Thymus (tissue), 11 donors: ENCODE results near the gene TGFBR3L. TPM values are rescaled to one million over a fixed set of nuclear protein-coding genes. Genes with fewer than 3 reads are reported as not detected.

Experiments used
- DNase-seq, 9 donors: peaks; one replicate each; pipeline ENCODE4 v3.0.0-alpha.2; 2013; ENCODE audit warnings: low spot score in 9 of 9, low read depth in 6 of 9, missing footprints in 1 of 9
- H3K27ac ChIP-seq, 2 donors: one replicate each; pipeline ENCODE4 v1.5.1; 2013; ENCODE audit warnings: control low read depth in 1 of 2, low read depth in 1 of 2, low read length in 1 of 2, mild to moderate bottlenecking in 1 of 2, moderate library complexity in 1 of 2
- H3K27me3 ChIP-seq, 2 donors: one replicate each; pipeline ENCODE4 v1.5.1; 2013; ENCODE audit warnings: low read length in 1 of 2; ENCODE audit not compliant: control insufficient read depth in 2 of 2, insufficient read depth in 1 of 2
- H3K36me3 ChIP-seq, 2 donors: one replicate each; pipeline ENCODE4 v1.5.1; 2013; ENCODE audit warnings: low read length in 1 of 2, mild to moderate bottlenecking in 1 of 2, moderate library complexity in 1 of 2; ENCODE audit not compliant: control insufficient read depth in 2 of 2, insufficient read depth in 2 of 2
- H3K4me1 ChIP-seq, 2 donors: one replicate each; pipeline ENCODE4 v1.5.1; 2013; ENCODE audit warnings: low read length in 2 of 2; ENCODE audit not compliant: control insufficient read depth in 2 of 2, insufficient read depth in 2 of 2
- H3K4me3 ChIP-seq, 2 donors: one replicate each; pipeline ENCODE4 v1.5.1; 2013; ENCODE audit warnings: low read length in 2 of 2, control low read depth in 1 of 2, mild to moderate bottlenecking in 1 of 2
- H3K9me3 ChIP-seq, 2 donors: one replicate each; pipeline ENCODE4 v1.5.1; 2013; ENCODE audit warnings: low read length in 1 of 2, mild to moderate bottlenecking in 1 of 2; ENCODE audit not compliant: control insufficient read depth in 2 of 2, insufficient read depth in 1 of 2
- WGBS: extraction: QIAGEN DNeasy Blood & Tissue Kit; methylation state at CpG from one replicate; pipeline ENCODE4 v1.1.7; 2013; 5-methylcytosine and 5-hydroxymethylcytosine counted together
- polyA plus RNA-seq: library from polyadenylated mRNA; stranded (reverse); fragments of 200-250 nt; gene quantifications from one replicate; pipeline ENCODE4 v1.2.3, GENCODE V29; 2013
- total RNA-seq: library from RNA; stranded (reverse); fragments of 120-200 nt; gene quantifications from one replicate; pipeline ENCODE4 v1.2.4, GENCODE V29; 2013
- donor health status: healthy.

The TGFBR3L gene
- total and polyA plus RNA-seq, 2 donors = 0.05 to 0.19 TPM

- no peak for DNase-seq
- no peak overlapping the region for H3K4me3 ChIP-seq
- peaks cover 0 to 5% of the 10 kb centered on the region in 2 donors for H3K9me3 ChIP-seq
- no peak overlapping the region for H3K27ac ChIP-seq
- WGBS = 96% methylated on average over 19 of the region's 19 CpGs
- peaks cover 13 to 25% of the 10 kb centered on the region in 2 donors for H3K4me1 ChIP-seq
- H3K27me3 ChIP-seq = peaks cover 0 to 6% of the 10 kb centered on the region in 2 donors
- peaks cover 39 to 54% of the 10 kb centered on the region in 2 donors for H3K36me3 ChIP-seq
These were observed 7.5 kb upstream of the TGFBR3L start for GRCh38 chr19:7907122-7907521.

- no peak overlapping the region for H3K4me3 ChIP-seq
- H3K27ac ChIP-seq = no peak overlapping the region
- H3K36me3 ChIP-seq = peaks cover 43 to 58% of the 10 kb centered on the region in 2 donors
- no peak for DNase-seq
- peaks cover 0 to 6% of the 10 kb centered on the region in 2 donors for H3K27me3 ChIP-seq
- peaks cover 13 to 23% of the 10 kb centered on the region in 2 donors for H3K4me1 ChIP-seq
- H3K9me3 ChIP-seq = peaks cover 1 to 5% of the 10 kb centered on the region in 2 donors
- WGBS = 96% methylated on average over 11 of the region's 11 CpGs
These were observed 7.1 kb upstream of the TGFBR3L start for GRCh38 chr19:7907544-7907943.

DNA sequence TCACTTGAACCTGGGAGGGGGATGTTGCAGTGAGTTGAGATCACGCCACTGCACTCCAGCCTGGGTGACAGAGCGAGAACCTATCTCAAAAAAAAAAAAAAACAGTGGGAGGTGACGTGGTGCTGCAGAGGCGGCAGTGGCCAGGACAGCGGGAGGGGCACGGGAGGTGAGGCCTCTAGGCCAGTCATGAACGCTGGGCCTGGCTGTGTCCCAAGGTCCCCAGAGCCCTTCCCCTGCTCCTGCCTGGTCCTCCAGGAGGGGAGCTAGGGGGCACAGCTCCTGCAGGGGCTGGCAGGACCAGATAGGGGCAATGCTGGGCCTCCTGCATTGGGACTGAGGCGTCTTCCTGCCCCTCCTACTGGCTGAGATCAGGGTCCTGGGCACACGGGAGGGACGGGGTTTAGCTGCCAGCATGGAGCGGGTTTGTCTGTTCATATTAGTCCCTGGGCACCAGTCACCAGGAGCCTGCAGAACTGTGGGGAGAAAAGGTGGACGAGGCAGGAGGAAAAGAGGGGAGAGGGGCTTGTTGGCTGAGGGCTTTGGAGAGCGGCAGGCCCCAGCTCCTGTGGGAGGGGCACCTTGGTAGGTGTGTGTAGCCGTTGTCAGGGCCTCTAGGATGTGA is 6.4 kb upstream of the TGFBR3L start:
- H3K4me3 ChIP-seq = no peak overlapping the region
- peaks cover 1 to 2% of the 10 kb centered on the region in 2 donors for H3K9me3 ChIP-seq
- WGBS = 95% methylated on average over 14 of the region's 14 CpGs
- peaks cover 9 to 17% of the 10 kb centered on the region in 2 donors for H3K4me1 ChIP-seq
- peaks cover 49 to 65% of the 10 kb centered on the region in 2 donors for H3K36me3 ChIP-seq
- no peak for DNase-seq
- peaks cover 0 to 3% of the 10 kb centered on the region in 2 donors for H3K27me3 ChIP-seq
- H3K27ac ChIP-seq = no peak overlapping the region

DNA sequence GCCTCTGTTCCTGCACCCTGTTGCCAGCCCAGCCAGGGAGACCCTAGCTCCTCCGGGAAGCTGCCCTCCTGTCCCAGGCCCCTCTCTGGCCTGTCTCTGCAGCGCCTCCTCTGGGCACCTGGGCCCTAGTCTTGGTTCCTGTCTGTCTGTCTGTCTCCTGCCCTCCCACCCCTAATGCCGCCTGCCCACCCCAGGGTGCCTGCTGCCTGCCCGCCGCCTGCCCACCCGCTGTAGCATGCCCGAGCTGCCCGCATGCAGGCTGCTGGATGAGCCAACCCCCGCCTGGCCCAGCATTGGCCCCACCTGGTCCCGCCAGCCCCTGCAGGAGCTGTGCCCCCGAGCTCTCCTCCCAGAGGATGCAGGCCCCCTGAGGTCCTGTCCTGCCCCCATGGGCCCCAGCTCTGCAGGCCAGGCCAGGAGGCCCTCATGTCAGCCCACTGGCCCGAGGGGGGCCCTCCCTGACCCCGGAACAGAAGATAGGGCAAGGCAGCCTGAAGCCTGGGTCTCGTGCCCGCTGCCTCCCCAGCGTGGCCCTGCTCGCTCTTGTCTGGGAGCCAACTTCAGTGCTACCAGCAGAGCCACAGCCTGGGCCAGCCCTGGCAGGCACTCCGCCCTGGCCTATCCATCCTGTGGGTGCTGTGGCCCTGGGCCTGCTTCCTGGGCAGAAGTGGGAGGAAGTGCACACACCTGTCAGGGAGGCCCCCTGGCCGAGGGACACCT is 5.7 kb upstream of the TGFBR3L start:
- Histone ChIP-seq H3K9me3 (peaks cover 0 to 1% of the 10 kb centered on the region in 2 donors), H3K27me3 (peaks cover 0 to 9% of the 10 kb centered on the region in 2 donors), H3K4me1 (peaks cover 9 to 15% of the 10 kb centered on the region in 2 donors), H3K27ac (no peak overlapping the region), H3K4me3 (no peak overlapping the region), H3K36me3 (peaks cover 50 to 68% of the 10 kb centered on the region in 2 donors)
- no peak for DNase-seq
- WGBS = 97% methylated on average over 19 of the region's 19 CpGs

DNA sequence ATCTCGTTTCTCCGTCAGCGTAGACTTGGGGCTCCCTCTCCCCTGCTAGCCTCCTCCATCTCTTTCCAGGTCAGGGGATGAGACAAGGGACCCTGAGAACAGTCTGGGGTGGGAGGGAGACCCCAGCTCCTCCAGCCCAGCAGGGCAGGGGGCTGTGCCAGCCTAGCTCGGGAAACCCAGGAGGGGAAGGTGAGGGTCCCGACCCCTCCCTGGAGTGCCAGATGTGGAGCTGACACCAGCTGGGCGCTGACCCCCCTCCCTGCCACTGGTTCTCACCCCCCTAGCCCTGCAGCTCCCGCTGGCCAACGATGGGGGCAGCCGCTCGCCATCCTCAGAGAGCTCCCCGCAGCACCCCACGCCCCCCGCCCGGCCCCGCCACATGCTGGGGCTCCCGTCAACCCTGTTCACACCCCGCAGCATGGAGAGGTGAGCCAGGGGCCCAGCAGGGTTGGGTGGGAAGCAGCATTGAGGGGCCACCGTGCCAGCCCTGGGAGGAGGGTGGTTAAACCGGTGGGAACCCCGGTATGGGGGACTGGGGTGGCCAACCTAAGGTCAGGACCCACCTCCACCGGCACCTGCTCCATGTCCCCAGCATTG is 5.1 kb upstream of the TGFBR3L start:
- Histone ChIP-seq H3K36me3 (peaks cover 50 to 68% of the 10 kb centered on the region in 2 donors), H3K9me3 (peaks cover 0 to 1% of the 10 kb centered on the region in 2 donors), H3K4me3 (no peak overlapping the region), H3K27ac (no peak overlapping the region), H3K27me3 (peaks cover 5 to 16% of the 10 kb centered on the region in 2 donors), H3K4me1 (peaks cover 6 to 11% of the 10 kb centered on the region in 2 donors)
- WGBS = 98% methylated on average over 21 of the region's 21 CpGs
- DNase-seq = no peak

- Histone ChIP-seq H3K4me1 (peaks cover 3% of the 10 kb centered on the region in 2 donors), H3K9me3 (peaks cover 0 to 1% of the 10 kb centered on the region in 2 donors), H3K27me3 (peaks cover 15 to 26% of the 10 kb centered on the region in 2 donors), H3K4me3 (no peak overlapping the region), H3K36me3 (peaks cover 50 to 68% of the 10 kb centered on the region in 2 donors), H3K27ac (no peak overlapping the region)
- DNase-seq = no peak
- WGBS = 98% methylated on average over 54 of the region's 54 CpGs
These were observed 4.1 kb upstream of the TGFBR3L start for GRCh38 chr19:7910321-7911161.

DNA sequence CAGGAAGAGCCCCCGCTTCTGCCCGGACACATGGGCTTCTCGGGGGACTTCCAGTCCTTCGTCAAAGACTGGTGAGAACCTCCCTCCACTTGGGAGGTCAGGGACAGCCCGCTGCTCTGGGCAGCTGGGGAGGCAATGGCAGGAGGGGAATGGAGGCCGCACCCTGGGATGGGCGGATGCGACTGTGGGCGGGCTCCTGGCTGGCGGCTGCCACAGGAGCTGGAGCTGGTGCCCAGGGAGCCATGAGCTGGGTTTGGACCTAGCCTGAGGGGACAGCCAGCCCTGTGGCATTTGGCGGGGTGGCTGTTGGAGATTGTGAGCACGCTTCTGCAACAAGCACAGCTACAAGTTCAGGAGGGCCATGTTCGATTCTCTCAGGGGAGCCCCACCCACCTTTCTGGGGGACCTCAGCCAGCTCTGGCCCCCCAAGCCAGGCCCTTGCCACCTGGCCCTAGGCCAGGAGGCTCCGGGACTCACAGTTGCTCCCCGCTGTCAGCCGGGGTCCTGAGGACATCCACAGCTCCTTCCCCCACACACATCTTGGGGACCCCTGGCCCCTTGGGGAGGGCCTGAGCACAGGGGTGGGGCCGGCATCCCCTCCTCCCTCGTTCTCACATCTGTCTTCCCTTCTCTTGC is 3.0 kb upstream of the TGFBR3L start:
- 93% methylated on average over 18 of the region's 18 CpGs for WGBS
- H3K4me1 ChIP-seq = peaks cover 3 to 10% of the 10 kb centered on the region in 2 donors
- no peak for DNase-seq
- H3K9me3 ChIP-seq = peaks cover 0 to 1% of the 10 kb centered on the region in 2 donors
- no peak overlapping the region for H3K4me3 ChIP-seq
- peaks cover 46 to 60% of the 10 kb centered on the region in 2 donors for H3K36me3 ChIP-seq
- H3K27me3 ChIP-seq = peaks cover 24 to 37% of the 10 kb centered on the region in 2 donors
- H3K27ac ChIP-seq = no peak overlapping the region

- H3K4me3 ChIP-seq = no peak overlapping the region
- H3K4me1 ChIP-seq = peaks cover 6 to 13% of the 10 kb centered on the region in 2 donors
- 96% methylated on average over 31 of the region's 31 CpGs for WGBS
- H3K36me3 ChIP-seq = peaks cover 46 to 58% of the 10 kb centered on the region in 2 donors
- H3K27ac ChIP-seq = no peak overlapping the region
- H3K27me3 ChIP-seq = peaks cover 30 to 42% of the 10 kb centered on the region in 2 donors
- DNase-seq = no peak
- H3K9me3 ChIP-seq = peaks cover 0 to 1% of the 10 kb centered on the region in 2 donors
These were observed 2.4 kb upstream of the TGFBR3L start for GRCh38 chr19:7912144-7912696.
